Fibroblast of pulmonary artery (primary cell): ENCODE measurements around the gene COG2.

Experiments
- DNase-seq: peaks from one replicate; pipeline ENCODE4 v3.0.0-alpha.2; 2010; ENCODE audit warnings: low read depth
- H3K4me3 ChIP-seq: replicated peaks from 2 replicates; pipeline ENCODE4 v1.5.1; 2011; ENCODE audit warnings: low read depth, mild to moderate bottlenecking, control low read depth, low read length, moderate library complexity
- CTCF ChIP-seq: IDR thresholded peaks from 2 replicates; pipeline ENCODE4 v1.5.1; 2011; ENCODE audit warnings: mild to moderate bottlenecking, control low read depth, low read length, inconsistent platforms; ENCODE audit errors: missing control alignments

The COG2 gene

GRCh38 chr1:230728710-230729392 lies 86.6 kb downstream of the COG2 start:
- DNase-seq = peak; percentile 6
- TF ChIP-seq CTCF = no peak
- H3K4me3 ChIP-seq = no peak overlapping the region

- TF ChIP-seq CTCF = no peak
- no peak for DNase-seq
Observed at GRCh38 chr1:230730977-230731376, 88.7 kb downstream of the COG2 start.

DNA sequence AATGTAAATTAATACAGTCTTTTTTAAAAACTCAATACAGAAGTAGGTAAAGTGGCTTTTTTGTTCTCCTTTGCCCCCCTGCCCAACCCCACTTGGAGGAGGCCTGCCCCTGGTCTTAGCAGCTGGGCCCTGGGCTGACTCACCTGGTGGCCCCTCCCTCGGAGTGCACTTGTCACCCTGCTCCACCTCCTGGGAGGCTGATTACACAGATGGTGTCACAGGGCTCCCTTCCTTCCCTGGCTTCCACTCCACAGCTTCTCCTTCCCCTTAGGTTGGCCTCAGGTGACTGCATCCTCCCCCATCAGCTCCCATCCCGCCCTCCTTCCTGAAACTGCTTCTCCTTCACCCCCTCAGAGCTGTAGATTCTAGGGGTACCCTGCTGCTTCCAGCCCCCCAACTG lies 93.2 kb downstream of the COG2 start:
- TF ChIP-seq CTCF = no peak
- DNase-seq = no peak
- H3K4me3 ChIP-seq = no peak overlapping the region

More at GRCh38 chr1:230730977-230731376, 88.7 kb downstream of the COG2 start:
- no peak overlapping the region for H3K4me3 ChIP-seq

GRCh38 chr1:230737622-230738262 lies 95.5 kb downstream of the COG2 start:
- no peak overlapping the region for H3K4me3 ChIP-seq
- TF ChIP-seq CTCF = no peak
- no peak for DNase-seq

DNA sequence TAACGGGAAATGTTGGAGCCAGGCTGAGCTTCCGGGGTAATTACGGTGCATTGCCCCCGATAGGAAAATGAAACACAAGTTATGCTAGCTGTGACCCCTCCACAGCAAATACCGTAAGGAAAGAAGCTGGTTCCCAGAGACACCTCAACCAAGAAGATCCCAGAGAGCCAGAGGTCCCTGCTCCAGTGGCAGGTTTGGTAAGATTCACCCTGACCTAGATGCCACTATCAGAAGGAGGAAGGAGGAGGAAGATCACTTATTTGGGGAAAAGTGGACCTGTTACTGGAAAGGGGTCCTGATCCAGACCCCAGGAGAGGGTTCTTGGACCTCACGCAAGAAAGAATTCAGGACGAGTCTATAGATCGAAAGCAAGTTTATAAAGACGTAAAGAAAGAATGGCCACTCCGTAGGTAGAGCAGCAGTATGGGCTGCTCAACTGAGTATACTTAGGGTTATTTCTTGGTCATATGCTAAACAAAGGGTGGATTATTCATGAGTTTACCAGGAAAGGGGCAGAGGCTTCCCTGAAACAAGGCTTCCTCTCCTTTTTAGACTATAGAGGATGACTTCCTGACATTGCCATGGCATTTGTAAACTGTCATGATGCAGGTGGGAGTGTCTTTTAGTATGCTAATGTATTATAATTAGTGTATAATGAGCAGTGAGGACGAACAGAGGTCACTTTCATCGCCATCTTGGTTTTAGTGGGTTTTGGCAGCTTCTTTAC lies 97.4 kb downstream of the COG2 start:
- TF ChIP-seq CTCF = no peak

More for the DNA sequence above, 97.4 kb downstream of the COG2 start:
- no peak for DNase-seq
- no peak overlapping the region for H3K4me3 ChIP-seq
